Neural progenitor cell (in vitro differentiated cells): ENCODE results near the gene LIN9.

Source experiments
- EZH2 ChIP-seq: fragments of 200-600 bp; sonication (generic); IDR thresholded peaks from 2 replicates; pipeline ENCODE4 v1.6.1; 2017; ENCODE audit warnings: antibody characterized with exemption, mild to moderate bottlenecking, moderate library complexity
- EZH2phosphoT487 ChIP-seq: fragments of 200-600 bp; sonication (generic); IDR thresholded peaks from 2 replicates; pipeline ENCODE4 v1.6.1; 2017; ENCODE audit warnings: antibody characterized with exemption
- TF ChIP-seq, protein P1 (sequence below): fragments of 200-600 bp; sonication (generic); IDR thresholded peaks from 2 replicates; pipeline ENCODE4 v1.5.1; 2017; ENCODE audit warnings: antibody characterized with exemption, mild to moderate bottlenecking

DNA sequence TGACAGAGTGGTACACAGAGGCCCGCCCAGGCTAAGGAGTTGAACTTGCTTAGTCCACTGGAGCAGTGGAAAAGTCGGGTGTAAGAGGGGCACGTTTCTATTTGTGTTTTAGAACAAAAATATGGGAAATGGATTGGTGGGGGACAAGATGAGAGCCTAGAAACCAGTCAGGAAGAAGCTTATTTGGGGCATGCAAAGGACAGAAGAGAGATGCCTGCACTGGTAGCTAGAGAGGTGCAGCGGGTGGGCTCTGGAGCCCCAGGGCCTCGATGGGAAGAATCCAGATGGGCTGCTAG lies 1.2 kb upstream of the LIN9 start:
- TF ChIP-seq, protein P1, sequence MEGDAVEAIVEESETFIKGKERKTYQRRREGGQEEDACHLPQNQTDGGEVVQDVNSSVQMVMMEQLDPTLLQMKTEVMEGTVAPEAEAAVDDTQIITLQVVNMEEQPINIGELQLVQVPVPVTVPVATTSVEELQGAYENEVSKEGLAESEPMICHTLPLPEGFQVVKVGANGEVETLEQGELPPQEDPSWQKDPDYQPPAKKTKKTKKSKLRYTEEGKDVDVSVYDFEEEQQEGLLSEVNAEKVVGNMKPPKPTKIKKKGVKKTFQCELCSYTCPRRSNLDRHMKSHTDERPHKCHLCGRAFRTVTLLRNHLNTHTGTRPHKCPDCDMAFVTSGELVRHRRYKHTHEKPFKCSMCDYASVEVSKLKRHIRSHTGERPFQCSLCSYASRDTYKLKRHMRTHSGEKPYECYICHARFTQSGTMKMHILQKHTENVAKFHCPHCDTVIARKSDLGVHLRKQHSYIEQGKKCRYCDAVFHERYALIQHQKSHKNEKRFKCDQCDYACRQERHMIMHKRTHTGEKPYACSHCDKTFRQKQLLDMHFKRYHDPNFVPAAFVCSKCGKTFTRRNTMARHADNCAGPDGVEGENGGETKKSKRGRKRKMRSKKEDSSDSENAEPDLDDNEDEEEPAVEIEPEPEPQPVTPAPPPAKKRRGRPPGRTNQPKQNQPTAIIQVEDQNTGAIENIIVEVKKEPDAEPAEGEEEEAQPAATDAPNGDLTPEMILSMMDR, result no peak
- TF ChIP-seq EZH2 (no peak), EZH2phosphoT487 (no peak)
